PC-9 (cell line): ENCODE measurements around the gene KLHDC1. TPM values are rescaled to one million over a fixed set of nuclear protein-coding genes. Genes with fewer than 3 reads are reported as not detected.

Experiments used
- BruUV-seq: library from RNA; stranded (reverse); fragments of 400-500 nt; replicated peaks from 2 replicates; lab custom pipeline; 2021; lab: Mats Ljungman, UMichigan
- CTCF ChIA-PET: fragments of 300-600 bp; sonication (Branson Sonifier 250); formaldehyde crosslinking; loops from one replicate; lab custom pipeline; 2022; ENCODE audit warnings: antibody characterized with exemption; lab: Charles Lee
- POLR2A ChIA-PET: fragments of 300-600 bp; sonication (Branson Sonifier 250); formaldehyde crosslinking; loops from one replicate; lab custom pipeline; 2022; ENCODE audit warnings: antibody characterized with exemption; ENCODE audit not compliant: unreplicated experiment; lab: Charles Lee
- DNase-seq, 2 experiments: peaks; one replicate each; pipeline versions ENCODE4 v3.0.0 to v3.0.0-alpha.2; 2015 to 2022; ENCODE audit warnings: mixed read lengths in 1 of 2
- H2AFZ ChIP-seq: fragments of 200-600 bp; sonication (generic); 2 replicates; pipeline ENCODE4 v1.8.1; 2017; ENCODE audit warnings: antibody characterized with exemption
- H3F3A ChIP-seq: fragments of 200-600 bp; sonication (generic); 2 replicates; pipeline ENCODE4 v1.8.1; 2017; ENCODE audit warnings: antibody characterized with exemption, mild to moderate bottlenecking, low read depth; ENCODE audit not compliant: insufficient read depth
- H3K27ac ChIP-seq: fragments of 200-600 bp; sonication (generic); 2 replicates; pipeline ENCODE4 v1.6.1; 2016; ENCODE audit warnings: mixed run types
- H3K27me3 ChIP-seq: fragments of 200-600 bp; sonication (generic); 2 replicates; pipeline ENCODE4 v1.6.1; 2016; ENCODE audit warnings: low read depth, mixed run types; ENCODE audit not compliant: insufficient read depth
- H3K36me3 ChIP-seq: fragments of 200-600 bp; sonication (generic); 2 replicates; pipeline ENCODE4 v1.6.1; 2016; ENCODE audit warnings: low read depth, mixed run types
- H3K4me1 ChIP-seq: fragments of 200-600 bp; sonication (generic); replicated peaks from 2 replicates; pipeline ENCODE4 v1.6.1; 2016; ENCODE audit warnings: mixed run types; ENCODE audit not compliant: insufficient read depth
- H3K4me2 ChIP-seq: fragments of 200-600 bp; sonication (generic); 2 replicates; pipeline ENCODE4 v1.6.1; 2017; ENCODE audit warnings: mixed run types
- H3K4me3 ChIP-seq: fragments of 200-600 bp; sonication (generic); 2 replicates; pipeline ENCODE4 v1.6.1; 2016; ENCODE audit warnings: mixed run types
- H3K79me2 ChIP-seq: fragments of 200-600 bp; sonication (generic); 2 replicates; pipeline ENCODE4 v1.6.1; 2017; ENCODE audit warnings: low read depth, mixed run types
- H3K9me2 ChIP-seq: fragments of 200-600 bp; sonication (generic); 2 replicates; pipeline ENCODE4 v1.8.1; 2017; ENCODE audit warnings: mild to moderate bottlenecking; ENCODE audit not compliant: insufficient read depth
- H3K9me3 ChIP-seq: fragments of 200-600 bp; sonication (generic); 2 replicates; pipeline ENCODE4 v1.8.1; 2016; ENCODE audit warnings: low read depth; ENCODE audit not compliant: insufficient read depth
- H4K20me1 ChIP-seq: fragments of 200-600 bp; sonication (generic); 2 replicates; pipeline ENCODE4 v1.8.1; 2017; ENCODE audit not compliant: insufficient read depth
- CTCF ChIP-seq: fragments of 200-600 bp; sonication (generic); conservative IDR thresholded peaks from 2 replicates; pipeline ENCODE4 v1.6.1; 2017; ENCODE audit warnings: mixed run types, antibody characterized with exemption, mild to moderate bottlenecking, moderate library complexity
- EZH2 ChIP-seq: fragments of 200-600 bp; sonication (generic); IDR thresholded peaks from 2 replicates; pipeline ENCODE4 v1.8.0; 2017; ENCODE audit warnings: antibody characterized with exemption, low read depth
- intact Hi-C: fragments of 100-400 bp; cut with micrococcal nuclease; formaldehyde crosslinking; loops from one replicate; pipeline ENCODE4 v1.10.0; 2022; ENCODE audit not compliant: unreplicated experiment
- total RNA-seq: library from RNA; stranded (reverse); gene quantifications from 2 replicates; pipeline ENCODE4 v1.2.3, GENCODE V29; 2021

KLHDC1 gene
- total RNA-seq, 1 experiment from 2014 or later: 1.2 TPM

GRCh38 chr14:49754570-49755097 lies 61.7 kb downstream of the KLHDC1 start:
- Histone ChIP-seq H3K79me2 (no peaks in the 10 kb centered on the region), H2AFZ (no peak overlapping the region), H3K27me3 (no peaks in the 10 kb centered on the region), H3K36me3 (no peaks in the 10 kb centered on the region), H3K4me2 (no peak overlapping the region), H4K20me1 (no peaks in the 10 kb centered on the region), H3K9me2 (no peaks in the 10 kb centered on the region), H3F3A (no peaks in the 10 kb centered on the region), H3K4me1 (no peaks in the 10 kb centered on the region), H3K4me3 (no peak overlapping the region), H3K9me3 (no peaks in the 10 kb centered on the region), H3K27ac (no peak overlapping the region)
- CTCF ChIA-PET: no interaction called here
- POLR2A ChIA-PET: no interaction called here
- DNase-seq: no peak
- BruUV-seq: no TSS peak
- intact Hi-C loops: no loop called here
- TF ChIP-seq EZH2: no peak
- TF ChIP-seq CTCF: no peak

- intact Hi-C loops: no loop called here
- H3K4me1 ChIP-seq: no peaks in the 10 kb centered on the region
- no peak overlapping the region for H3K27ac ChIP-seq
- H3K4me3 ChIP-seq: no peak overlapping the region
- H3F3A ChIP-seq: no peaks in the 10 kb centered on the region
- no peak for DNase-seq
- no peaks in the 10 kb centered on the region for H3K9me3 ChIP-seq
- H3K79me2 ChIP-seq: no peaks in the 10 kb centered on the region
- TF ChIP-seq EZH2 (no peak), CTCF (no peak)
- no peaks in the 10 kb centered on the region for H3K9me2 ChIP-seq
- POLR2A ChIA-PET: no interaction called here
- H4K20me1 ChIP-seq: no peaks in the 10 kb centered on the region
- CTCF ChIA-PET: no interaction called here
- H3K27me3 ChIP-seq: no peaks in the 10 kb centered on the region
- no TSS peak for BruUV-seq
- H3K4me2 ChIP-seq: no peak overlapping the region
- no peaks in the 10 kb centered on the region for H3K36me3 ChIP-seq
- H2AFZ ChIP-seq: no peak overlapping the region
These were observed 62.5 kb downstream of the KLHDC1 start for GRCh38 chr14:49755378-49755777.

DNA sequence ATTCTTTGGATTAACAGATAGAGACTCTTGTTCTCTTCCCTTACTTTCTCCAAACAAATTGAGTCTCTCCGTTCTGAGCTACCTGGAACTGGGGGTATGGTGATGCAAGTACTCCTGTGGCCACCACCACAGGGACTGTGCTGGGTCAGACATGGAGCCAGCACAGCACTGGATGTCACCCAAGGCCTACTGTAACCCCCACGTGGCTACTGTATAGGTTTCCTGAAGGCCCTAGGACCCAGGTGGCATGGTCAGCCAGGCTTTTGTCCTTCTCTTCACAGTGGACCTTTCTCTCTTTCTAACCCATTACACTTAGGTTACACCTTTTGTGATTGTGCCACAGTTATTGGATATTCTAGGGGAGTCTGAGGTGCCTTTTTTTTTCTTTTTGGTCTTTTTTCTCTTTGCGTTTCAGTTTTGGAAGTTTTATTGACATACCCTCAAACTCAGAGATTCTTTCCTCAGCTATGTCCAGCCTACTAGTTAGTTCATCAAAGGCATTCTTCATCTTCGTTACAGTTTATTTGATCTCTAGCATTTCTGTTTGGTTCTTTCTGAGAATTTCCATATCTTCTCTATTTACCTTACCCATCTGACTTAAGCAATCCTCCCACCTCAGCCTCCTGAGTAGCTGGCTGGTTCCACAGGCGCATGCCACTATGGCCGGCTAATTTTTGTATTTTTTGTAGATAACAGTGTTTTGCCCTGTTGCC lies 69.1 kb downstream of the KLHDC1 start:
- ChIA-PET POLR2A (no interaction called here), CTCF (no interaction called here)
- H3K79me2 ChIP-seq: no peaks in the 10 kb centered on the region
- no peak overlapping the region for H3K27ac ChIP-seq
- TF ChIP-seq EZH2: no peak
- TF ChIP-seq CTCF: no peak
- no peak overlapping the region for H3K4me2 ChIP-seq
- H3K9me3 ChIP-seq: no peaks in the 10 kb centered on the region
- H3K9me2 ChIP-seq: no peaks in the 10 kb centered on the region
- no peak overlapping the region for H2AFZ ChIP-seq
- peaks cover 6% of the 10 kb centered on the region for H3K4me1 ChIP-seq
- no TSS peak for BruUV-seq
- H4K20me1 ChIP-seq: no peaks in the 10 kb centered on the region
- no peak for DNase-seq
- H3K27me3 ChIP-seq: no peaks in the 10 kb centered on the region
- intact Hi-C loops: no loop called here
- peaks cover 5% of the 10 kb centered on the region; the same call in 1 of the 2 replicates for H3F3A ChIP-seq
- no peaks in the 10 kb centered on the region for H3K36me3 ChIP-seq
- no peak overlapping the region for H3K4me3 ChIP-seq
